ENCODE results near the gene SSB. TPM values are rescaled to one million over a fixed set of nuclear protein-coding genes. Genes with fewer than 3 reads are reported as not detected.
A peak's percentile ranks its signal among the peaks of the same experiment; 100 is the strongest.
"Not testable (repeated sequence)": the region's sequence is repeated elsewhere in the genome, so short reads cannot be mapped to it uniquely, and the experiment has no call there.

The SSB gene
- total RNA-seq, 1 donor from 2014 or later = 72.7 TPM

GRCh38 chr2:169828141-169828811, 29.6 kb downstream of the SSB start:
- no peak for FAIRE-seq

GRCh38 chr2:169834401-169834800, 35.7 kb downstream of the SSB start:
- no peak overlapping the region for H3K4me3 ChIP-seq (ENCODE audit: low read depth, low read length)
- DNase-seq (ENCODE audit: low read depth) = no peak
- H3K27me3 ChIP-seq (ENCODE audit: control insufficient read depth, insufficient read depth, low read length) = no peaks in the 10 kb centered on the region
- TF ChIP-seq, protein P1, sequence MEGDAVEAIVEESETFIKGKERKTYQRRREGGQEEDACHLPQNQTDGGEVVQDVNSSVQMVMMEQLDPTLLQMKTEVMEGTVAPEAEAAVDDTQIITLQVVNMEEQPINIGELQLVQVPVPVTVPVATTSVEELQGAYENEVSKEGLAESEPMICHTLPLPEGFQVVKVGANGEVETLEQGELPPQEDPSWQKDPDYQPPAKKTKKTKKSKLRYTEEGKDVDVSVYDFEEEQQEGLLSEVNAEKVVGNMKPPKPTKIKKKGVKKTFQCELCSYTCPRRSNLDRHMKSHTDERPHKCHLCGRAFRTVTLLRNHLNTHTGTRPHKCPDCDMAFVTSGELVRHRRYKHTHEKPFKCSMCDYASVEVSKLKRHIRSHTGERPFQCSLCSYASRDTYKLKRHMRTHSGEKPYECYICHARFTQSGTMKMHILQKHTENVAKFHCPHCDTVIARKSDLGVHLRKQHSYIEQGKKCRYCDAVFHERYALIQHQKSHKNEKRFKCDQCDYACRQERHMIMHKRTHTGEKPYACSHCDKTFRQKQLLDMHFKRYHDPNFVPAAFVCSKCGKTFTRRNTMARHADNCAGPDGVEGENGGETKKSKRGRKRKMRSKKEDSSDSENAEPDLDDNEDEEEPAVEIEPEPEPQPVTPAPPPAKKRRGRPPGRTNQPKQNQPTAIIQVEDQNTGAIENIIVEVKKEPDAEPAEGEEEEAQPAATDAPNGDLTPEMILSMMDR (IDR thresholded peaks at IDR 0.05; ENCODE audit: insufficient read depth, low read length, severe bottlenecking) = no peak
- FAIRE-seq = no peak
- H3K36me3 ChIP-seq (ENCODE audit: control insufficient read depth, insufficient read depth, low read length) = peaks cover 1% of the 10 kb centered on the region

More at GRCh38 chr2:169828141-169828811, 29.6 kb downstream of the SSB start:
- peak; percentile 64 for DNase-seq (ENCODE audit: low read depth)
- peak overlapping the region; percentile 76 for H3K4me3 ChIP-seq (ENCODE audit: low read depth, low read length)
- H3K36me3 ChIP-seq (ENCODE audit: control insufficient read depth, insufficient read depth, low read length) = peaks cover 1% of the 10 kb centered on the region
- no peaks in the 10 kb centered on the region for H3K27me3 ChIP-seq (ENCODE audit: control insufficient read depth, insufficient read depth, low read length)
- TF ChIP-seq, protein P1 (IDR thresholded peaks at IDR 0.05; ENCODE audit: insufficient read depth, low read length, severe bottlenecking) = no peak

GRCh38 chr2:169838743-169839489, 40.2 kb downstream of the SSB start:
- Histone ChIP-seq H3K4me3 (ENCODE audit: low read depth, low read length) (no peak overlapping the region), H3K36me3 (ENCODE audit: control insufficient read depth, insufficient read depth, low read length) (peaks cover 1% of the 10 kb centered on the region), H3K27me3 (ENCODE audit: control insufficient read depth, insufficient read depth, low read length) (no peaks in the 10 kb centered on the region)
- DNase-seq (ENCODE audit: low read depth) = no peak
- TF ChIP-seq, protein P1 (IDR thresholded peaks at IDR 0.05; ENCODE audit: insufficient read depth, low read length, severe bottlenecking) = no peak
- FAIRE-seq = no peak

DNA sequence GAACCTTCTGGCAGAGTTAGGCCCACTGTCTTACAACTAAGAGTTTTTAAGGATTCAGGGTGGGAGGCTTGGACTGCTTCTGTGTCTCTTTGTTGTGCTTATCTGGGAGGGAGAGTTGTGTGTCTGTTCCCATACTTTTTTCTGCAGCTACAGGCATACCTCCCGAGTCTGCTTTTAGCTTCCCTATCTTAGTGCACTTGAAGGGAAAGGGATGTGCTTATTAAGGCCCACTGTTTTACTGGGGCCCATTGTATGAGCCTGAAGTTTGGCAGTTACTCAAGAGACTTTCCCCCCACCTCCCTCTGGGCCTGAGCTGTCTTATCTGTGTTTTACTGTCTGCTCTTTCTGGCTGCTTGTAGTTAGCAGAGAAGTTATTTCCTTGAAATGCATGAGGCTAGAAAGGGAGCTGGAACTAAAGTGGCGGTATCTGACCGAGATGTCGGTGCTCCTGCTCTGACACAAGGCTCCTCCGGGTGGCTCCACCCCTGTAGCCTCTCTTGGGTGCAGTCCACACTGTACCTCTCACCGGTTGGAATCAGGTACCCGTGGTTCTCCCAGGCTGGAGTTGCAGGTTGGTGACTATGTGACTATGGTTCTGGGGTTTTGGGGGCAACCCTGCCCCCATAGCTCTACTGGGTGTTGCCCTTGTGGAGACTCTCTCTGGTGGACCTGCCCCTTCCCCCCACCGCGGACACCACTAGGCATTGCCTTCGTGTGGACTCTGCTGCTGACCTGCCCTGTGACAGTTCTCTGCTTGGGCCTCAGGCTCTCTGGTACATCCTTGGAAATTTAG, 41.5 kb downstream of the SSB start:
- no peak for FAIRE-seq
- TF ChIP-seq, protein P1 (IDR thresholded peaks at IDR 0.05; ENCODE audit: insufficient read depth, low read length, severe bottlenecking) = no peak
- H3K27me3 ChIP-seq (ENCODE audit: control insufficient read depth, insufficient read depth, low read length) = no peaks in the 10 kb centered on the region
- no peak for DNase-seq (ENCODE audit: low read depth)
- H3K36me3 ChIP-seq (ENCODE audit: control insufficient read depth, insufficient read depth, low read length) = peaks cover 1% of the 10 kb centered on the region
- no peak overlapping the region for H3K4me3 ChIP-seq (ENCODE audit: low read depth, low read length)

GRCh38 chr2:169840747-169841142, 42.1 kb downstream of the SSB start:
- TF ChIP-seq, protein P1 (IDR thresholded peaks at IDR 0.05; ENCODE audit: insufficient read depth, low read length, severe bottlenecking) = no peak
- DNase-seq (ENCODE audit: low read depth) = no peak

DNA sequence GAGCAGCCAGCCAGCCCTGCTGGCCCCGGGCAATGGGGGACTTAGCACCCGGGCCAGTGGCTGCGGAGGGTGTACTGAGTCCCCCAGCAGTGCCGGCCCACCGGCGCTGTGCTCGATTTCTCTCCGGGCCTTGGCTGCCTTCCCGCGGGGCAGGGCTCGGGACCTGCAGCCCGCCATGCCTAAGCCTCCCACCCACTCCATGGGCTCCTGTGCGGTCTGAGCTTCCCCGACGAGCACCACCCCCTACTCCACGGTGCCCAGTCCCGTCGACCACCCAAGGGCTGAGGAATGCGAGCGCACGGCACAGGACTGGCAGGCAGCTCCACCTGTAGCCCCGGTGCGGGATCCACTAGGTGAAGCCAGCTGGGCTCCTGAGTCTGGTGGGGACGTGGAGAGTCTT, 43.0 kb downstream of the SSB start:
- H3K4me3 ChIP-seq (ENCODE audit: low read depth, low read length); DNase-seq (ENCODE audit: low read depth); H3K36me3 ChIP-seq (ENCODE audit: control insufficient read depth, insufficient read depth, low read length); H3K27me3 ChIP-seq (ENCODE audit: control insufficient read depth, insufficient read depth, low read length); FAIRE-seq: not testable (repeated sequence)

More at GRCh38 chr2:169840747-169841142, 42.1 kb downstream of the SSB start:
- Histone ChIP-seq H3K27me3 (ENCODE audit: control insufficient read depth, insufficient read depth, low read length) (no peaks in the 10 kb centered on the region), H3K36me3 (ENCODE audit: control insufficient read depth, insufficient read depth, low read length) (peaks cover 1% of the 10 kb centered on the region), H3K4me3 (ENCODE audit: low read depth, low read length) (no peak overlapping the region)
- no peak for FAIRE-seq

Data from bronchial epithelial cell (primary cell).